MM.1S (cell line): Measurements from ENCODE around the gene LTN1.

Source experiments
- CTCF ChIP-seq: fragments of 300-600 bp; sonication (generic); IDR thresholded peaks from 2 replicates; pipeline ENCODE4 v1.5.1; 2016; ENCODE audit warnings: antibody characterized with exemption, low read length, mixed read lengths
- EZH2 ChIP-seq: fragments of 300-600 bp; sonication (generic); optimal IDR thresholded peaks from 2 replicates; pipeline ENCODE3; 2017; ENCODE audit warnings: low read depth, mild to moderate bottlenecking, antibody characterized with exemption, low read length, mixed read lengths
- EZH2phosphoT487 ChIP-seq: fragments of 300-600 bp; sonication (generic); IDR thresholded peaks from 2 replicates; pipeline ENCODE4 v1.6.1; 2018; ENCODE audit warnings: antibody characterized with exemption, low read length

- TF ChIP-seq CTCF = no peak
- TF ChIP-seq EZH2phosphoT487 = no peak
- TF ChIP-seq EZH2 = no peak
Observed at GRCh38 chr21:29033301-29033700, 40.6 kb upstream of the LTN1 start.
